ENCODE data around the gene IPO11. TPM values are rescaled to one million over a fixed set of nuclear protein-coding genes. Genes with fewer than 3 reads are reported as not detected.
"Not testable (repeated sequence)": the region's sequence is repeated elsewhere in the genome, so short reads cannot be mapped to it uniquely, and the experiment has no call there.

IPO11 gene
- total RNA-seq, 2 donors from 2014 or later = 30.2 to 62.2 TPM

- H3K27me3 Mint-ChIP-seq = no peaks in the 10 kb centered on the region
- peaks cover 3% of the 10 kb centered on the region for H3K4me1 Mint-ChIP-seq
- ATAC-seq (replicated peaks) = no peak
Measured at GRCh38 chr5:62600560-62601252, 188.1 kb downstream of the IPO11 start.

GRCh38 chr5:62603934-62604333 is 191.4 kb downstream of the IPO11 start:
- no peak overlapping the region for H3K4me3 Mint-ChIP-seq
- H3K9me3 Mint-ChIP-seq = no peaks in the 10 kb centered on the region
- no peak for ATAC-seq (replicated peaks)
- H3K4me1 Mint-ChIP-seq = peaks cover 3% of the 10 kb centered on the region
- no peak overlapping the region for H3K27ac Mint-ChIP-seq
- no peaks in the 10 kb centered on the region for H3K27me3 Mint-ChIP-seq
- H3K36me3 Mint-ChIP-seq (ENCODE audit: low read depth) = peaks cover 25% of the 10 kb centered on the region

More at GRCh38 chr5:62600560-62601252, 188.1 kb downstream of the IPO11 start:
- Mint-ChIP-seq H3K36me3 (ENCODE audit: low read depth) (peaks cover 13% of the 10 kb centered on the region), H3K9me3 (no peaks in the 10 kb centered on the region), H3K27ac (no peak overlapping the region), H3K4me3 (no peak overlapping the region)

GRCh38 chr5:62605638-62606037 is 193.1 kb downstream of the IPO11 start:
- Mint-ChIP-seq H3K9me3 (no peaks in the 10 kb centered on the region), H3K4me1 (peaks cover 3% of the 10 kb centered on the region)

GRCh38 chr5:62606878-62607277 is 194.3 kb downstream of the IPO11 start:
- ATAC-seq (replicated peaks) = peak; percentile 39
- no peaks in the 10 kb centered on the region for H3K4me1 Mint-ChIP-seq
- no peak overlapping the region for H3K4me3 Mint-ChIP-seq
- no peaks in the 10 kb centered on the region for H3K9me3 Mint-ChIP-seq
- no peaks in the 10 kb centered on the region for H3K27me3 Mint-ChIP-seq
- H3K36me3 Mint-ChIP-seq (ENCODE audit: low read depth) = peaks cover 29% of the 10 kb centered on the region
- no peak overlapping the region for H3K27ac Mint-ChIP-seq

More at GRCh38 chr5:62605638-62606037, 193.1 kb downstream of the IPO11 start:
- no peaks in the 10 kb centered on the region for H3K27me3 Mint-ChIP-seq
- peaks cover 27% of the 10 kb centered on the region for H3K36me3 Mint-ChIP-seq (ENCODE audit: low read depth)
- H3K27ac Mint-ChIP-seq = no peak overlapping the region
- ATAC-seq (replicated peaks) = no peak
- no peak overlapping the region for H3K4me3 Mint-ChIP-seq

- no peak for ATAC-seq (replicated peaks)
- no peaks in the 10 kb centered on the region for H3K27me3 Mint-ChIP-seq
- no peak overlapping the region for H3K27ac Mint-ChIP-seq
- H3K36me3 Mint-ChIP-seq (ENCODE audit: low read depth) = peaks cover 30% of the 10 kb centered on the region
- no peaks in the 10 kb centered on the region for H3K4me1 Mint-ChIP-seq
- no peaks in the 10 kb centered on the region for H3K9me3 Mint-ChIP-seq
- H3K4me3 Mint-ChIP-seq = no peak overlapping the region
Measured at GRCh38 chr5:62607615-62608014, 195.1 kb downstream of the IPO11 start.

GRCh38 chr5:62608529-62609511 is 196.3 kb downstream of the IPO11 start:
- no peak overlapping the region for H3K27ac Mint-ChIP-seq

GRCh38 chr5:62614355-62614754 is 201.8 kb downstream of the IPO11 start:
- H3K9me3 Mint-ChIP-seq = no peaks in the 10 kb centered on the region
- H3K27ac Mint-ChIP-seq = no peak overlapping the region
- H3K36me3 Mint-ChIP-seq (ENCODE audit: low read depth) = peaks cover 28% of the 10 kb centered on the region
- no peaks in the 10 kb centered on the region for H3K27me3 Mint-ChIP-seq
- no peak overlapping the region for H3K4me3 Mint-ChIP-seq
- H3K4me1 Mint-ChIP-seq = no peaks in the 10 kb centered on the region
- no peak for ATAC-seq (replicated peaks)

More at GRCh38 chr5:62608529-62609511, 196.3 kb downstream of the IPO11 start:
- ATAC-seq (replicated peaks) = no peak
- no peak overlapping the region for H3K4me3 Mint-ChIP-seq
- H3K36me3 Mint-ChIP-seq (ENCODE audit: low read depth) = peaks cover 32% of the 10 kb centered on the region
- no peaks in the 10 kb centered on the region for H3K9me3 Mint-ChIP-seq
- H3K4me1 Mint-ChIP-seq = no peaks in the 10 kb centered on the region
- H3K27me3 Mint-ChIP-seq = no peaks in the 10 kb centered on the region

- H3K27me3 Mint-ChIP-seq = no peaks in the 10 kb centered on the region
- no peaks in the 10 kb centered on the region for H3K4me1 Mint-ChIP-seq
- no peaks in the 10 kb centered on the region for H3K9me3 Mint-ChIP-seq
- peaks cover 27% of the 10 kb centered on the region for H3K36me3 Mint-ChIP-seq (ENCODE audit: low read depth)
- H3K4me3 Mint-ChIP-seq = no peak overlapping the region
- ATAC-seq (replicated peaks) = no peak
- no peak overlapping the region for H3K27ac Mint-ChIP-seq
Measured at GRCh38 chr5:62616615-62617277, 204.2 kb downstream of the IPO11 start.

GRCh38 chr5:62617943-62618342 is 205.4 kb downstream of the IPO11 start:
- Mint-ChIP-seq H3K4me1 (no peaks in the 10 kb centered on the region), H3K27ac (no peak overlapping the region), H3K27me3 (no peaks in the 10 kb centered on the region), H3K4me3 (no peak overlapping the region), H3K36me3 (ENCODE audit: low read depth) (peaks cover 19% of the 10 kb centered on the region), H3K9me3 (no peaks in the 10 kb centered on the region)
- no peak for ATAC-seq (replicated peaks)

GRCh38 chr5:62620761-62621160 is 208.2 kb downstream of the IPO11 start:
- Mint-ChIP-seq H3K36me3 (ENCODE audit: low read depth) (peaks cover 4% of the 10 kb centered on the region), H3K27me3 (no peaks in the 10 kb centered on the region), H3K27ac (no peak overlapping the region), H3K4me1 (no peaks in the 10 kb centered on the region), H3K4me3 (no peak overlapping the region), H3K9me3 (no peaks in the 10 kb centered on the region)
- ATAC-seq (replicated peaks) = no peak

- no peak overlapping the region for H3K27ac Mint-ChIP-seq
- ATAC-seq (replicated peaks) = no peak
- no peaks in the 10 kb centered on the region for H3K4me1 Mint-ChIP-seq
- H3K36me3 Mint-ChIP-seq (ENCODE audit: low read depth) = peaks cover 9% of the 10 kb centered on the region
- no peaks in the 10 kb centered on the region for H3K9me3 Mint-ChIP-seq
- H3K4me3 Mint-ChIP-seq = no peak overlapping the region
- no peaks in the 10 kb centered on the region for H3K27me3 Mint-ChIP-seq
Measured at GRCh38 chr5:62621280-62621679, 208.7 kb downstream of the IPO11 start.

GRCh38 chr5:62623271-62623670 is 210.7 kb downstream of the IPO11 start:
- no peak overlapping the region for H3K27ac Mint-ChIP-seq
- no peak overlapping the region for H3K4me3 Mint-ChIP-seq
- no peaks in the 10 kb centered on the region for H3K4me1 Mint-ChIP-seq
- no peaks in the 10 kb centered on the region for H3K9me3 Mint-ChIP-seq
- H3K36me3 Mint-ChIP-seq (ENCODE audit: low read depth) = peaks cover 27% of the 10 kb centered on the region
- no peaks in the 10 kb centered on the region for H3K27me3 Mint-ChIP-seq
- no peak for ATAC-seq (replicated peaks)

- H3K27me3 Mint-ChIP-seq; H3K4me1 Mint-ChIP-seq; H3K9me3 Mint-ChIP-seq; ATAC-seq (replicated peaks); H3K27ac Mint-ChIP-seq; H3K4me3 Mint-ChIP-seq: not testable (repeated sequence)
- peaks cover 38% of the 10 kb centered on the region for H3K36me3 Mint-ChIP-seq (ENCODE audit: low read depth)
Measured at GRCh38 chr5:62624436-62624835, 211.9 kb downstream of the IPO11 start.

GRCh38 chr5:62626534-62626933 is 214.0 kb downstream of the IPO11 start:
- Mint-ChIP-seq H3K36me3 (ENCODE audit: low read depth) (peaks cover 43% of the 10 kb centered on the region), H3K4me3 (no peak overlapping the region), H3K27me3 (no peaks in the 10 kb centered on the region), H3K9me3 (no peaks in the 10 kb centered on the region), H3K27ac (no peak overlapping the region), H3K4me1 (no peaks in the 10 kb centered on the region)
- ATAC-seq (replicated peaks) = no peak

Measured in activated T-helper 17 cell treated with anti-CD3 and anti-CD28 coated beads, Interleukin-2, amount 50 U/mL, for 72 hours (primary cell).